Vagina (tissue), 2 donors: ENCODE measurements around the gene ARFGAP3.

Experiments used
- POLR2A ChIP-seq, 2 donors: fragments of 450-650 bp; IDR thresholded peaks; one replicate each; pipeline ENCODE4 v1.6.1; 2017; ENCODE audit warnings: antibody characterized with exemption in 2 of 2, mild to moderate bottlenecking in 2 of 2, moderate library complexity in 2 of 2
- POLR2AphosphoS5 ChIP-seq, 2 donors: sonication (generic); formaldehyde crosslinking; IDR thresholded peaks; one replicate each; pipeline ENCODE4 v1.9.0; 2017; ENCODE audit warnings: antibody characterized with exemption in 2 of 2, mild to moderate bottlenecking in 2 of 2, low read depth in 1 of 2; ENCODE audit not compliant: insufficient read depth in 1 of 2
- TF ChIP-seq, protein P1 (sequence below), 3 experiments: fragments of 450-650 bp in 2 of 3; fragments of 200-600 bp in 1 of 3; sonication (generic) in 1 of 3; IDR thresholded peaks; one replicate each; pipeline ENCODE4 v1.5.1; 2017 to 2019; ENCODE audit warnings: antibody characterized with exemption in 3 of 3, mild to moderate bottlenecking in 2 of 3, moderate library complexity in 2 of 3

DNA sequence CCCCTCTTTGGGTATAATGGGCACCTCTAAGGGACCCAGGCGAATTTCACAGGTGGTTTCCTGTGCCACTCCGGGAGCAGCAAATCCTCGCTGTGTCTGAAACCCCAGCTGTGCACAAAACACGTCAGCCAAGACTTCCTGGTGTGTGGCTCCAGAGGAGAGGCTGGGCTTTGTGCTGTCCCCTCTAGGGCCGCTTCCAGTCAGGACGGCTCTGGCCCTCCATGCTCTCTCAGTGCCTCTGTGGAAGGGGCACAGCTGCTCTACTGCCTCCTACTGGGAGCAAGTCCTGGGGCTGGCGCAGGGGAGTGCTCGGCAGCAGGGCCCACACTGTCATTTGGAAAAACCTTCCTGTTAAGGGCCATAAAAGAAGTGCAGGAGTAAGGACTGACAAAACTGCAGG lies 23.7 kb upstream of the ARFGAP3 start:
- TF ChIP-seq, protein P1, sequence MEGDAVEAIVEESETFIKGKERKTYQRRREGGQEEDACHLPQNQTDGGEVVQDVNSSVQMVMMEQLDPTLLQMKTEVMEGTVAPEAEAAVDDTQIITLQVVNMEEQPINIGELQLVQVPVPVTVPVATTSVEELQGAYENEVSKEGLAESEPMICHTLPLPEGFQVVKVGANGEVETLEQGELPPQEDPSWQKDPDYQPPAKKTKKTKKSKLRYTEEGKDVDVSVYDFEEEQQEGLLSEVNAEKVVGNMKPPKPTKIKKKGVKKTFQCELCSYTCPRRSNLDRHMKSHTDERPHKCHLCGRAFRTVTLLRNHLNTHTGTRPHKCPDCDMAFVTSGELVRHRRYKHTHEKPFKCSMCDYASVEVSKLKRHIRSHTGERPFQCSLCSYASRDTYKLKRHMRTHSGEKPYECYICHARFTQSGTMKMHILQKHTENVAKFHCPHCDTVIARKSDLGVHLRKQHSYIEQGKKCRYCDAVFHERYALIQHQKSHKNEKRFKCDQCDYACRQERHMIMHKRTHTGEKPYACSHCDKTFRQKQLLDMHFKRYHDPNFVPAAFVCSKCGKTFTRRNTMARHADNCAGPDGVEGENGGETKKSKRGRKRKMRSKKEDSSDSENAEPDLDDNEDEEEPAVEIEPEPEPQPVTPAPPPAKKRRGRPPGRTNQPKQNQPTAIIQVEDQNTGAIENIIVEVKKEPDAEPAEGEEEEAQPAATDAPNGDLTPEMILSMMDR (IDR thresholded peaks at IDR 0.05), result no peak
- TF ChIP-seq POLR2A (IDR thresholded peaks at IDR 0.05) (no peak), POLR2AphosphoS5 (IDR thresholded peaks at IDR 0.05; ENCODE audit: insufficient read depth in 1 of 2, low read depth in 1 of 2) (no peak)
